GM18517 (cell line): ENCODE measurements around the gene CPSF3.
"Not testable (repeated sequence)": the region's sequence is repeated elsewhere in the genome, so short reads cannot be mapped to it uniquely, and the experiment has no call there.

Source experiments
- ATAC-seq: cut with Tn5 transposase; IDR thresholded peaks from one replicate; pipeline ENCODE4 v1.9.1; 2021; ENCODE audit warnings: mild to moderate bottlenecking, moderate library complexity; ENCODE audit not compliant: unreplicated experiment

Gene CPSF3

GRCh38 chr2:9392898-9393765 is 30.3 kb upstream of the CPSF3 start:
- ATAC-seq: no peak

DNA sequence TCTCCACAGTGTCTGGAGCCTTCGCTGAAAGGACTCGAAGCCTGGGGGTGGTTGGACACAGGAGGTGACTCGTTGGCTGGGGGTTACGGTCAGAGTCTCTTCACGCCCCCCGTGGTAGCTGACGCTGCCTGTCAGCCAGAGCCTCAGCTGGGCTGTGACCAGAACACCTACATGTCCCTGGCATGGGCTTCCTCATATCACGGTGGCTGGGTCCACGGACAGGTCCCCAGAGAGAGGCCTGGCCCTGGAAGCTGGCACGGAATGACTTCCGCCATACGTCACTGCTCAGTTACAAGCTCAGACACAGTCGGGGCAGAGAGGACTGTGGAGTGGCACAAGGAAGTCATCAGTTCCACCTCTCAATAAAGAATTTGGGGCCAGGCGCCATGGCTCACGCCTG is 28.6 kb upstream of the CPSF3 start:
- ATAC-seq: no peak

DNA sequence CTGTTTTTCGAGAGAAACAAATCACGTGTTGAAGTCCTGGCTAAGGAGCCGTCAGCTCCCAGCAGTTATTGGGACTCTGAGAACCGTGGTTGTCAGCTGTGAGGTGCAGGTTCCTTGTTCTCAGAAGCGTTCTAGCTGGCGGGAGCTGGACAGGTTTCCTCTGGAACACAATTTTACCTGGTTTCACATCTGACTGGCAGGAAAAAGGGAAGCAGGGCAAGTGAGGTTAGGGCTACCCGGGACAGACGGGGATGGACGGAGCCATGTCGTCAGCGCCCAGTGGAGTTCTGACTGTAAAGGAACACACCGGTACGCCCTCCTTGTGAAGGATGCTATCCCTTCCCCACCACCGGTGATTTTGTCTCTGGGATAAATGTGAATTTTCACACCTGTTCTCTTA is 26.3 kb upstream of the CPSF3 start:
- no peak for ATAC-seq

- not testable (repeated sequence) for ATAC-seq
These were observed 25.2 kb upstream of the CPSF3 start for GRCh38 chr2:9398251-9398650.

DNA sequence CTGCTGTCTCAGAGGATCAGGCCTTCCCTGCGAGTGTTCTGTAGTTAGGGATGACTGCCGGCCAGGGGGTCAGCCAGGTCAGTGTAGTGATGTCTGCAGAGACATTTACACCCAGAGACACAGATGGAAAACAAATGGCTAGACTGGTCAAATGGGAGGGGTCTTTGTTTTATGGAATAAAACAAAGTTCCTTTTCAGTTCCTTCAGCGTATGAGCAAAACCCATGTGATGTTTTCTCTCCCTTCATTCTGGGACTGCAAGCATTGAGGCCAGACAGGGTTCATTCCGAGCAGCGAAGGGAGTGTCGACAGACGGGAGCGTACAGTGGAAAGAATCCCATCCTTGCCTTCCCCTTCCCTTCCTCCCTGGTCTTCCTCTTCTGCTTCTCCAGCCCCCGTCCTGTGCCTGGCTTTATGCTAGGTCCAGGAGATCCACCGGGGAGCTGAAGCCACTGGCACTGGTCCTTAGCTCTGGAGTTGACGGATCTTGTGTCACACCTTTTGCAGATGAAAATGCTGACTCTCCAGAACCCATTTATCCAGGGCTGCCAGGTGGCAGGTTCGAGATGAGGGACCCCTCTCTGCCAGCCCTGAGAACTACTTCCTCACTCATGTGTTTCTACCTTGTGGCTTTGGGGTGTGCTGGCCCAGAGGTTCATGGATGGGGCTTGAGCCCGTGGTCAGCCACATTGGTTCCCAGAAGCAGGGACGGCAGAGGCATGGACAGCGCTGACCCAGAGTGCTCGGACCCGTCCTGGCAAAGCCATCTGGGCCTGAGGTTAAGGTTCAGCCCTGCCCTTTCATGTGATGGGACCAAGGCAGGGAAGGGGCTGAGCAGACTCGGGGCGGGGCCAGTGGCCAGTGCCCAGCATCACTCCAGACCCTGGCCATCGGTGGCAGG is 24.3 kb upstream of the CPSF3 start:
- ATAC-seq: no peak

DNA sequence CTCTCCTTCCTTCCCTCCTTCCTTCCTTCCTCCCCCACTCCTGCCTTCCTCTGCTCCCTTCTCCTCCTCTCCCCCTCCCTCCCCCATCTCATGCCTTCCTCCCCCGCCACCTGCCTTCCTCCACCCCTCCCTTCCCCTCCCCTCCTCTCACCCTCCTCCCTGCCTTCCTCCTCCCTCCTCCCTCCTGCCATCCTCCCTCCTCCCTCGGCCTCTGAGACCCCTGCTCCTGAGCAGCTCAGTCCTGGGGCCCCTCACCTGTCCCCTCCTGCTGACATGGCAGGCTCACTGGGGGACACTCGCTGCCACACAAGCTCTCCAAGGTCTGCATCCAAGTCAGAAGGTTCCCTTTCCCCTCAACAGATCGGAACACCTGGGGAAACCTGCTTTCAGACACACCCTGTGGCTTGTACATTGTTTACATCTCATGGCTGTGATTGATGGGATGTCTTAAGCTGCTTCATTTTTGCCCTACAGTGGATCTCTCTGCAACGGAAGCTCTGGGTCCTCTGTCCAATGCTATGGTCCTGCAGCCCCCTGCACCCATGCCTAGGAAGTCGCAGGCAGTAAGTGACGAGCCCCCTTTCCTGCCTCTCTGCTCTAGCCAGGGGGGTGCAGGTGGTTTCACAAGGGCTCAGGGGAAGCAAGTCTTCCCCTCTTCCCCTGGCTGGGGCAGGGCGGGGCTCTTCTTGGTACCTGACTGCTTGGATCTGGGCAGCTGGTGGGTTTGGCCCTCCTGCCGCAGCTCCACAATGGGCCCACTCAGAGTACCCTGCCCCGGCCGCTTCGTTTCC is 23.0 kb upstream of the CPSF3 start:
- no peak for ATAC-seq

GRCh38 chr2:9401059-9401547 is 22.4 kb upstream of the CPSF3 start:
- ATAC-seq: no peak

- ATAC-seq: no peak
These were observed 21.6 kb upstream of the CPSF3 start for GRCh38 chr2:9401646-9402371.

GRCh38 chr2:9403924-9404323 is 19.5 kb upstream of the CPSF3 start:
- no peak for ATAC-seq

DNA sequence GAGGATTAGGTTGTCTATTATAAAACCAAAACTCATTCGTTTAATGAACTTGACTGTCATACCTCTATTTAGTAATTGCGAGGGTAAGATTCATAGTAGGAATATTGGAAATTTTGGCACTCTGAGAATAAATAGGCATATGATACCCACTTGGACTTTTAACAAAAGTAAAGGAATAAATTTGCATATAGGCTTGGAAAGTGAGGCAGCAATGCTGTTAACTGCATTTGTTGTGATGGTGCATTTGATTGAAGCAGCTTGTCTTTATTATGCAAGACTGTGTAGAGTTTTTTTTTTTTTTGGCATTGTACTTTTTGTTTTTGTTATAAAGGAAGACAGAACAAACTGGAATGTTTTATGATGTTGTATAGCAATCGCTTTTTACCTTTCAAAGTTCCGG is 19.0 kb upstream of the CPSF3 start:
- no peak for ATAC-seq

DNA sequence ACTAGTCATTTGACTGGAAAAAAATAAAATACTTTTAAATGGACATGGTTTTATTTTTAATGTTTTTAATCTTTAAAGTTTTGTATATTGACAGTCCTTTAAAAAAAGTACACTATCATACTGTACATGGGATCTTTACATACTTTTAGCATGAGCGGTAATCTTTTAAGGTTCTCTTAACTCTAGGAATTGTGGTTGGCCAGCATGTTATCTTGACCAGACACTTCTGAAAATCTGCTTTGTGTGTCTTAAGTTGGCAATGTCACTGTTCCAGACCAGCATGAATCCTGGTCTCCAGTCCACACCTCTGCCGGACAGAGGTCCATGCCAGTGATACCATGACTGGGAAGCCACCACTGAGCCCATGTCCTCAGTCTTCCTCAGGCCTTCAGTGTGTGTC is 17.8 kb upstream of the CPSF3 start:
- no peak for ATAC-seq

GRCh38 chr2:9406529-9407362 is 16.7 kb upstream of the CPSF3 start:
- no peak for ATAC-seq

DNA sequence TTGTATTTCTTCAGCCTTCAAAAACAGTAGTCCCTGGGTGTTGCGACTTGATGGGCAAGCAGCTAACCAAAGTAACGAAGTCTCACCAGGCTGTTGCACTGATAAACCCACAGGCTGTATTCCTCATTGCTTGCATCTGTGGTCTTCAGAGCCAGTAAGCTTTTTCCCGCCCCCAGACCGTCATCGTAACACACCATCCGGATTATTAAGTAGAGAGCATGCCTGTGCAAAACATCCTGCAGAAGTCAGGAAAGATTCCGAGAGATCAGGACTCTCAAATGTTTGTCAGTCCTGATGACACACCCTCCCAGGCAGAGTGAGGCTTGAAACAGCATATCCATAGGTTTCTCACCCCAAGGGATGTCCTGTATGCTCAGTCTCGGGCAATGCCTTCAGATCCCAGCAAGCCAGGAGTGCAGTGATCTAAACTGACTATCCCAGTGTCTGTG is 16.1 kb upstream of the CPSF3 start:
- no peak for ATAC-seq

GRCh38 chr2:9408641-9409151 is 14.8 kb upstream of the CPSF3 start:
- ATAC-seq: no peak

DNA sequence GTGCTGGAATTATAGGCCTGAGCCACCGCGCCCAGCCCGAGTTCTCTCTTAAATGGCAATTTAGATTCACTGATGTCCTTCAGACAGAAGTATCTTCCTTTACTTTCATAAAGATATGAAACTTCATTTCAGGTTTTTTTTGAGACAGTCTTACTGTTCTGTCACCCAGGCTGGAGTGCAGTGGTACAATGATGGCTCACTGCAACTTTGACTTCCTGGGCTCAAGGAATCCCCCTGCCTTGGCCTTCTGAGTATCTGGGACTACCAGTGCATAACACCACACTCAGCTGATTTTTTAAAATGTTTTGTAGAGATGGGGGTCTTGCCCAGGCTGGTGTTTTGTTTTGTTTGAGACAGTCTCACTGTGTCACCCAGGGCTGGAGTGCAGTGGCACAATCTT is 13.3 kb upstream of the CPSF3 start:
- ATAC-seq: no peak

- no peak for ATAC-seq
These were observed 10.7 kb upstream of the CPSF3 start for GRCh38 chr2:9412781-9413180.

GRCh38 chr2:9415516-9416169 is 7.8 kb upstream of the CPSF3 start:
- no peak for ATAC-seq

DNA sequence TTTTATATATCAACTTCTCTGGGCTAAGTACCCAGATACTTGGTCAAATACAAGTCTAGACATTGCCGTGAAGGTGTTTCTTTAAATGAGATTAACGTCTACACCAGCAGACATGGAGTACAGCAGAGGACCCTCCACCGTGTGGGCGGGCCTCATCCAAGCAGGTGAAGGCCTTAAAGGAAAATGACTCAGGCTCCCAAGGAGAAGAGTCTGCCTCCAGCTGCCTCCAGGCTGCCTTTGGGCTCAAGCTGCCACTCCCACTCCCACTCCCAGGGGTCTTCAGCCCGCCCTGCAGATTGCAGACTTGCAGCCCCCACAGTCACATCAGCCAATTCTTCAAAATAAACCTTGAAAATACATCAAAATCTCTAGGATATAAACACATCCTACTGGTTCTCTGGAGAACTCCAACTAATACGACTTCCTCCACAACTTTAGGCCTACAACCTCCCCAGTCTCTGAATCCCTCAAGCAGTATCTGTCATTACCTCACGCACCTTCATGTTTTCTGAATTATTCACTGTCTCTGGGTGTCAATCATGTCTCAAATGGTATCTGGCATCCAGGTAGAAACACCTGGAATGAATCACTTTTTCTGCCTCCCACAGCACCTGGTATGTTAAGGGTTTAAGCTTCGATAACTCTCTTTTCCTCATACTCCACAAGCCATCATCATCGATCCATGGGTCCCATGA is 7.0 kb upstream of the CPSF3 start:
- ATAC-seq: no peak
